OCI-LY1 (cell line): ENCODE data around the gene GAD1.

Experiments
- CTCF ChIP-seq: fragments of 200-600 bp; sonication (generic), shearing (Covaris generic); IDR thresholded peaks from 2 replicates; pipeline ENCODE4 v1.5.1; 2017; ENCODE audit warnings: mild to moderate bottlenecking, antibody characterized with exemption, low read length, moderate library complexity, mixed read lengths
- EZH2 ChIP-seq: fragments of 200-600 bp; sonication (generic), shearing (Covaris generic); IDR thresholded peaks from 2 replicates; pipeline ENCODE4 v1.8.0; 2017; ENCODE audit warnings: borderline replicate concordance, mixed run types, mild to moderate bottlenecking, antibody characterized with exemption, low read length, moderate library complexity, mixed read lengths

- peak; percentile 39 for TF ChIP-seq CTCF
- TF ChIP-seq EZH2, result no peak
These were observed 46.6 kb upstream of the GAD1 start, which contains the start of gene ERICH2 for GRCh38 chr2:170770008-170770605.
